Naive B cell (primary cell): ENCODE measurements around the gene SEMA4D. TPM values are rescaled to one million over a fixed set of nuclear protein-coding genes. Genes with fewer than 3 reads are reported as not detected.

Experiments used
- ATAC-seq, 2 donors: fragments of 150-1000 bp; cut with Tn5 transposase; 2 replicates each; pipeline ENCODE4 v1.10.0; 2021; ENCODE audit warnings: low read depth in 2 of 2, mild to moderate bottlenecking in 2 of 2, moderate library complexity in 2 of 2
- DNase-seq: peaks from one replicate; pipeline ENCODE4 v3.0.0; 2022
- H3K27ac Mint-ChIP-seq, 6 donors: one replicate each; pipeline ENCODE4 v1.8.0; 2020 to 2022; ENCODE audit warnings: mild to moderate bottlenecking in 6 of 6, mixed read lengths in 6 of 6, moderate library complexity in 5 of 6, inconsistent platforms in 2 of 6
- H3K27me3 Mint-ChIP-seq, 3 donors: one replicate each; pipeline ENCODE4 v1.8.0; 2021 to 2022; ENCODE audit warnings: mixed read lengths in 3 of 3, mild to moderate bottlenecking in 1 of 3
- H3K36me3 Mint-ChIP-seq, 2 donors: one replicate each; pipeline ENCODE4 v1.8.0; 2020 to 2022; ENCODE audit warnings: mixed read lengths in 2 of 2, inconsistent platforms in 1 of 2, mild to moderate bottlenecking in 1 of 2
- H3K4me1 Mint-ChIP-seq, 3 donors: one replicate each; pipeline ENCODE4 v1.8.0; 2020 to 2022; ENCODE audit warnings: mixed read lengths in 3 of 3, inconsistent platforms in 1 of 3, mild to moderate bottlenecking in 1 of 3, moderate library complexity in 1 of 3
- H3K4me3 Mint-ChIP-seq, 8 donors: one replicate each; pipeline ENCODE4 v1.8.0; 2020 to 2022; ENCODE audit warnings: mild to moderate bottlenecking in 8 of 8, mixed read lengths in 8 of 8, moderate library complexity in 8 of 8, inconsistent platforms in 2 of 8
- H3K9me3 Mint-ChIP-seq, 7 donors: one replicate each; pipeline ENCODE4 v1.8.0; 2020 to 2022; ENCODE audit warnings: mixed read lengths in 7 of 7, mild to moderate bottlenecking in 5 of 7, inconsistent platforms in 2 of 7, moderate library complexity in 1 of 7
- polyA plus RNA-seq, 6 donors: library from polyadenylated mRNA; unstranded; fragments of 300-500 nt; fragmentation: Illumina TruSeq; gene quantifications; one replicate each; pipeline ENCODE4 v1.2.3, GENCODE V29; 2021; ENCODE audit warnings: low read depth in 6 of 6

The SEMA4D gene
- polyA plus RNA-seq, 6 donors from 2014 or later, result 13.4 to 38.2 (median 21.5) TPM

DNA sequence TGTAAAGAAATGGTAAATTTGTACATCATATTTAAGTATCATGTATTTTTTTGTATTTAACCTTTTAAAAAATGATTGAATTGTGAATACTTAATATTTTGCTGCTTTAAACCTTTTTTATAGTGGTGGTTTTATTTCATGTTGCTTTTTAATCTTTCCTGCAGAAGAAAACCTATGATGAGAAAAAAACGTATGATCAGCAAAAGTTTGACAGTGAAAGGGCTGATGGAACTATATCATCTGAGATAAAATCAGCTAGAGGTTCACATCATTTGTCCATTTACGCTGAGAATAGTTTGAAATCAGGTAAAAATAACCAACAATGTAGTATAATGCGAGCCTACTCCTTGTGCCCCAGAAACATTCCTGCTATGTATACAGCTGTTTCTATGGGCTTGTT lies 172.2 kb downstream of the SEMA4D start:
- Mint-ChIP-seq H3K4me3 (no peak overlapping the region), H3K27me3 (no peaks in the 10 kb centered on the region), H3K4me1 (peaks cover 31 to 39% (median 33%) of the 10 kb centered on the region in 3 donors), H3K9me3 (no peaks in the 10 kb centered on the region), H3K27ac (no peak overlapping the region), H3K36me3 (peaks cover 0 to 13% of the 10 kb centered on the region in 2 donors)
- DNase-seq, result no peak
- ATAC-seq, result no peak

DNA sequence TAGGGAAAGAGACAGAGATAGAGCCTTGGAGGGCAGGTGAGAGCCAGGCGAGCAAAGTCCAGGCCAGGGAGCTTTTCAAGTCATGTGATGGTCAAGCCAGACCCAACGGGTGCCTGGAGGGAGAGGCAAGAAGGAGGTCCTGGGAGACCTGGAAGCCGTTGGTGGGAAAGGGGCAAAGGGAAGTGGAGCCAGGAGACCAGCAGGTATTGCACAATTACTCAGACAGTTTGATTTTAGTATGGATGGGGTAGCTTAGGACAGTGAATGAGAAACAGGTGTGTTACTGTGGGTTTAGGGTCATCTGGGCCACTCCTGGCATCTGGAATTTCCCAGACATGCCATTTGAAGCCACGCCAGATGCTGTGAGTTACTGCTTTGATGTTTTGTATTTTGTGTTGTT lies 174.5 kb downstream of the SEMA4D start:
- Mint-ChIP-seq H3K27me3 (no peaks in the 10 kb centered on the region), H3K9me3 (no peaks in the 10 kb centered on the region), H3K4me1 (peaks cover 31 to 57% (median 41%) of the 10 kb centered on the region in 3 donors), H3K27ac (peak overlapping the region in 4 of 6 donors; percentile 1 to 88 (median 24)), H3K4me3 (peak overlapping the region in 1 of 8 donors; percentile 21), H3K36me3 (peaks cover 0 to 5% of the 10 kb centered on the region in 2 donors)
- DNase-seq (no peak), ATAC-seq (no peak)

DNA sequence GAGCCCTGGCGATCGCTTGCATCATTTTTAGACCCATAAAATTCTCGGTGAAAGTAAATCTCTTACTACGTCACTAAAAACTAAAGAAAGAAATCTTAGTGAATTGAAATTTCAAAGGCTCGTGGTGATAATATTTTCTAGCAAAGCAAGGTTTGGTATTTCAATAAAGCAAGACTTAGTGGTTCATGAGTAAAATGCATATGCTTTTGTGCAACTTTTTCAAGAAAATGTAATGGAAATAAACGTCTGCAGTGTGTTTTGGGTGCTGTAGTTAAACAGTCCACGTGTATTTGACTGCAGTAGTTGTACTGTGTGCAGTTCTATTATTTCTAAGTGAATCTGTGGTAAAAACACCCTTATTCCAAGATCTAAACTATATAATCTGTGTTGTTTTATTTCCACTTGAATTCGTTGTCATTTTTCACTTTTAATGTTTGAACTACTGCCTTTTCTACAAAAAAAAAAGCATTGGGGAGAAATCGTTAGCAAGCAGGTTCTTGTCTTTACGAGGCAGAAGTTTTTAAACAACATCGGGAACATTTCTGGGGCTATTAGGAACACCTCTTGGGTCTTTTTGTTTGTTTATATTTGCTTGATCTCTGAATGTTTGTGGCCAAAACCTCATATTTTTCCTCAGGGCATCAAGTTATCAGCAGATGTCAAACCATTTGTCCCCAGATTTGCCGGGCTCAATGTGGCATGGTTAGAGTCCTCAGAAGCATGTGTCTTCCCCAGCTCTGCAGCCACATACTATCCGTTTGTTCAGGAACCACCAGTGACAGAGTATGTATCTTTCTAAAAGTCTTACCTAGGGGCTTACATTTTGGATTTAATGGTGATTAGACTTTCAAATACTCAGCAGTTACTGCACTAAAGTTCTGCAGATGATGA lies 178.7 kb downstream of the SEMA4D start:
- H3K4me3 Mint-ChIP-seq, result peak overlapping the region; percentile 90 to 97 (median 94)
- ATAC-seq, result no peak
- H3K27ac Mint-ChIP-seq, result peak overlapping the region; percentile 98 to 100 (median 100)
- DNase-seq, result no peak
- peaks cover 27 to 61% (median 40%) of the 10 kb centered on the region in 3 donors for H3K4me1 Mint-ChIP-seq
- H3K27me3 Mint-ChIP-seq, result no peaks in the 10 kb centered on the region
- no peaks in the 10 kb centered on the region for H3K9me3 Mint-ChIP-seq
- H3K36me3 Mint-ChIP-seq, result peaks cover 8 to 9% of the 10 kb centered on the region in 2 donors

DNA sequence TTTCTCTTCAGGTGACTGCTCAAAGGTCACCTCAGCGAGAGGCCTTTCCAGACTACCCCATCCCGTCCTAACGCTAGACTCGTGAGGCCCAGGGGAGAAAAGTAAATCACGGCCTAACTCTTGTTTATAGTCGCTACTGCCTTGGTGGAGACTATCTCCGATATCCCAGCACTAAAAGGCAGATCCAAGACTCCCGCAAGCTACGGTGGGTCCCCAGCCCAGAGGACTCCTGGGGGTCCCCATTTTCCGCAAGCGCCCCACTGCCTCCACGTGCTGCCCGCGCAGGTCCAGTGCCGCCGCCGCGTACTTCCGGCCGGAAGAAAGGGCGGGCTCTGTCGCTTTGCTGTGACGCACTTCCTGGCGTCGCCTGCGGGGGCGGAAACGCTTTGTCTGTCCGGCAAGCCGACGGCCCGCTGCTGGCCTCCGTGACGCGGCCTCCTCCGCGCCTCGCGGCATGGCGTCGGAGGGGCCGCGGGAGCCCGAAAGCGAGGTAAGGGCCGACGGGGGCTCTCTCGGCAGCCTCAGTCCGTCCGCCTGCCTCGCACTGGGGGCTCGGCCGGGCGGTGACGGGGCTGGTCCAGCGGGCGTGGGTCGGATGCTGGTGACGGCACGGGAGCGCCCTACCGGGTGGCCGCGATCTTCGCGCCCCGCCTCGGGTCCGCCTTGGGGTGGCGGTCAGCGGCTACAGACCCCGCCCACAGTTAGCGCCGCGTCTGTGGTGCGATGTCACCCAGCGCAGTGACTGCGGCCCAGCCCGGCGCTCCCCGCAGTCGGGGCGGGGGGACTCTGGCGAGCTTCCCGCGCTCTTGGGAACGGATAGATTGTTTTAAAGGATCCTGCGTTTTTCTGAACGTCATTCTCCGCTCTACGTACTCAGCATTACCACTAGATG lies 179.5 kb downstream of the SEMA4D start, which contains the start of gene SECISBP2:
SECISBP2 (plus strand) TSS at position 378 of the 892 bp plus-strand sequence; CDS start at position 455, 77 bp downstream.
- DNase-seq, result peak; percentile 95
- Mint-ChIP-seq H3K27me3 (no peaks in the 10 kb centered on the region), H3K36me3 (peaks cover 8 to 9% of the 10 kb centered on the region in 2 donors), H3K9me3 (no peaks in the 10 kb centered on the region), H3K4me1 (peaks cover 18 to 56% (median 40%) of the 10 kb centered on the region in 3 donors), H3K4me3 (peak within 1 kb of the TSS; percentile 90 to 97 (median 94)), H3K27ac (peak within 1 kb of the TSS; percentile 98 to 100 (median 100))
- ATAC-seq, result peak; percentile 82 to 87

DNA sequence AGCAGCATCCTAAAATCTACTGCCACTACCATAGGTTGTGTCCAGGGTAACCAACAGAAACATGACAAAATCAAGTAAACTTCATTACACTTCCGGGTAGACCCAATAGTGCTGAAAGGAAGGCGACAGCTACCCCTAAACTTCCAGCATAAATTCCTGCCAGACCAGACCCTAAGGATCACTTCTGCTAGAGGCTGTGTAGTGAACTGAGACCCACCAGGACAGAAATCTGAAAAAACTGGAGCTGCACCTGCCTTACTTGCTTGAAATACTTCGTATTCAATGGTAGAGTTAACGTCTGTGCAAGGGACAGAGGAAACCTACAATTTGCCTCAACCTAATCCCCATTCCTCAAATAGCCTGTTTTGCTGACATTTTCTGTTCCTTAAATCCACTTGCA lies 180.6 kb downstream of the SEMA4D start:
- no peaks in the 10 kb centered on the region for H3K27me3 Mint-ChIP-seq
- H3K4me3 Mint-ChIP-seq, result peak overlapping the region; percentile 22 to 97 (median 92)
- peak overlapping the region; percentile 98 to 100 (median 100) for H3K27ac Mint-ChIP-seq
- no peak for ATAC-seq
- H3K36me3 Mint-ChIP-seq, result peaks cover 8 to 9% of the 10 kb centered on the region in 2 donors
- peaks cover 11 to 52% (median 35%) of the 10 kb centered on the region in 3 donors for H3K4me1 Mint-ChIP-seq
- H3K9me3 Mint-ChIP-seq, result no peaks in the 10 kb centered on the region
- no peak for DNase-seq

DNA sequence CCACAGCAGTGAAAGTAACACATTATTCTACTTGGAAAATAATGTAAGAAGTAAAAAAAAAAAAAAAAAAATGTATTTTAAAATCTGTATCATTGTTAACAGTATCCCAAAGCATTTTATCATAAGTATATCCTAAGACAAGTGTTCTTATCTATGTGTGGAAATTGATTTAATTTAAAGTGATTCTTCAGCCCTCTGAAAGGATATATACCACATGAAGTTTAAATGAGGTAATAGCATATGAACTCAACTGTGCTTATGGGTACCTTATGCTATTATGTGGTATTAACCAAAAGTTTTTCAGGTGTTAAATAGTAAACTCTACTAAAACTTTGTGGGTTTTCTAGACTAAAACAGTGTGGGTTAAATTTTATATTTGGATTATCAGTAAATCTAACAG lies 182.4 kb downstream of the SEMA4D start:
- Mint-ChIP-seq H3K4me3 (peak overlapping the region in 1 of 8 donors; percentile 14), H3K27ac (no peak overlapping the region), H3K4me1 (peaks cover 11 to 40% (median 37%) of the 10 kb centered on the region in 3 donors), H3K36me3 (peaks cover 4 to 8% of the 10 kb centered on the region in 2 donors), H3K27me3 (no peaks in the 10 kb centered on the region), H3K9me3 (no peaks in the 10 kb centered on the region)
- ATAC-seq, result no peak
- no peak for DNase-seq

DNA sequence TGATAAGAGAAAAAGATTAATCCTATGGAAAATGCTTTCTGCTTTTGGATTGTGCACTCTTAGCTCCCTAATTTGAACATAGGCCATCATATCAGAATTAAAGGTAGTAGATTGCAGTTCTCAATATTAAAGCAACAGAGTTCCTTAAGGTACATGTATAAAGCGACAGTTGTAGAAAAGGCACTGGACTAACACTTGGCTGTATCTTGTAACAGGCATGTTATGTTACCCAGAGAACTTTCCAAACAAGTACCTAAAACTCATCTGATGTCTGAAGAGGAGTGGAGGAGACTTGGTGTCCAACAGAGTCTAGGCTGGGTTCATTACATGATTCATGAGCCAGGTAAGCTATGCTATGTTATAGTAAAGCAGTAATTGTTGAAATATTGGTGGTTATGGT lies 183.0 kb downstream of the SEMA4D start:
- no peaks in the 10 kb centered on the region for H3K9me3 Mint-ChIP-seq
- H3K36me3 Mint-ChIP-seq, result peaks cover 4 to 8% of the 10 kb centered on the region in 2 donors
- peaks cover 12 to 40% (median 39%) of the 10 kb centered on the region in 3 donors for H3K4me1 Mint-ChIP-seq
- DNase-seq (no peak), ATAC-seq (no peak)
- H3K27me3 Mint-ChIP-seq, result no peaks in the 10 kb centered on the region
- H3K4me3 Mint-ChIP-seq, result peak overlapping the region in 1 of 8 donors; percentile 90
- H3K27ac Mint-ChIP-seq, result peak overlapping the region in 1 of 6 donors; percentile 63

DNA sequence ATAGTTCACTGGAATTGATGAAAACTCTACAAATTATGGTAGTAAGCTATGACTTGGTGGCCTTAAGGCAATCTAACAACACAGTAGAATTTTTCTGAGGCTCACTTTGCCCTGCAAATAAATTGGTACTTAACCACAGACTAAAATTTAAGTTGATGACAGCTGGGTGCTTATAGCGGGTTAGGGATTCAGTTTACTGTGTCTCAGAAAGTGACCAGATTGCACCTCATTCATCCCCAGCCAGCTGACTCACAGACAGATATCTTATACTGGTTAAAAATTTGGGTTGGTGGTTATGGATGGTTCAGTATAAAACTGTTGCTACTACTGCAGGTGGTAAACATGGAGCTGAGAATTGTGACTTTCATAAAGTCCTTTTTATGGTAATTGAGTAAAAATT lies 184.1 kb downstream of the SEMA4D start:
- Mint-ChIP-seq H3K27me3 (no peaks in the 10 kb centered on the region), H3K27ac (no peak overlapping the region), H3K9me3 (no peaks in the 10 kb centered on the region), H3K4me1 (peaks cover 12 to 37% (median 36%) of the 10 kb centered on the region in 3 donors), H3K36me3 (peaks cover 4 to 8% of the 10 kb centered on the region in 2 donors), H3K4me3 (peak overlapping the region in 1 of 8 donors; percentile 90)
- DNase-seq (no peak), ATAC-seq (no peak)

DNA sequence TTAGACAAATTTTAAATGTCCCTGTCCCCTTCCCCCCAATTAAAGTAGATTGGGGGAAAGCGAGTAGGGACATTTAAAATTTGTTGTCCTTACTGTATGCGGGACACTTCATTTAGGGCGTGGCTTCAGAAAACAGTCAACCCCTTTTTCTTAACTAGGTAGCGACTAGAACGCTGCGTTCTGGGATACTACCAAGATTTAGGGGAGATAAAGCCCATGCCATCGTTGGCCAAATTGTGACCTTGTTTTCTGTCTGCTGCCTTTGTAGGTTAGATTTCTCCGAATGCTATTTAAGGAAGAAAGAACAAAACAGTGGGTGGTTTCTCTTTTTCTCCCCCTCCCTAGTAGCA lies 185.7 kb downstream of the SEMA4D start:
- DNase-seq, result no peak

DNA sequence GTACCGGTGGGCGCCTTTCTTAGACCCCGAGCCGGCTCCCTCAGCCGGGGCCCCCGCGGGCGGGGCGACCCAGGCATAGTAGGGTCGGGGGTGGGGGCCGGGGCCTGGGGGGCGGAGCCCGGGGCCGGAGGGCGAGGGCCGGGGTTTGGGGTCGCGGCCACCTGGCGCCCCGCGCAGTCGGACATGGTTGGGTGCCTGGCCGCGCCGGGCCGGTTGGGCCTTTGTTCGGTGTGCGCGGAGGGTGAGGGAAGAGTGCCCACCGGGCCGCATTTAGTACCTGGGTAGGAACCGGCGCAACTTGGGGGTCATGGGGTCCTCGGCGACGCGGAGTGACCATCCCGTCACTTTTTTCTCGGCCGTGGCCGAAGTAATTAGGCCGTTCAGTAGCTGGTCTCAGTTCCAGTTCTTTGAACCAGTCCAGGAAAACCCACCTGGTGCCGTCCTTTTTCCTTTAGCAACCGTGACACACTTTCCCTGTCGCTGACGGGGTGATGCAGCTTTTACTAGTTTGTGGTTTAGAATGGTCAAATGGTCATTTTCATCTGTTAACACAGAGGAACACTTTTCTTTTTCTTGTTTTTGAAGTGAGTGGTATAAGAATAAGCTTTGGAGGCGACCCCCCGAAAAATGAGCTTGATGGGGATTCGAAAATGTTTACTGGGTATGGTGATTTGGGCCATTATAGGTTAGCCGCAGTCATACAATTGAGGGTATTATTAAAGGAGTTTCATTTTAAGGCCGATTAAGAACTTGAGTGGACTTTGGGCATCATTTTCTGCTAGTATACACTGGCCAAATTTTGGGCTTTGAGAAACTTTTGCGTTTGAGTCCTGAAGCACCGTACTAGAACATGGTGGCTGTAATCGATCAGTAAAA lies 186.3 kb downstream of the SEMA4D start:
- H3K9me3 Mint-ChIP-seq, result no peaks in the 10 kb centered on the region
- no peak for DNase-seq
- peak overlapping the region; percentile 85 to 97 (median 96) for H3K4me3 Mint-ChIP-seq
- H3K4me1 Mint-ChIP-seq, result peaks cover 13 to 32% (median 29%) of the 10 kb centered on the region in 3 donors
- H3K36me3 Mint-ChIP-seq, result peaks cover 0 to 2% of the 10 kb centered on the region in 2 donors
- no peak for ATAC-seq
- H3K27ac Mint-ChIP-seq, result peak overlapping the region; percentile 81 to 100 (median 100)
- H3K27me3 Mint-ChIP-seq, result no peaks in the 10 kb centered on the region

More for the DNA sequence above, 185.7 kb downstream of the SEMA4D start:
- H3K36me3 Mint-ChIP-seq, result peaks cover 0 to 4% of the 10 kb centered on the region in 2 donors
- peak overlapping the region; percentile 64 to 96 (median 96) for H3K4me3 Mint-ChIP-seq
- peaks cover 11 to 32% (median 31%) of the 10 kb centered on the region in 3 donors for H3K4me1 Mint-ChIP-seq
- H3K27ac Mint-ChIP-seq, result peak overlapping the region in 3 of 6 donors; percentile 81 to 92 (median 89)
- H3K9me3 Mint-ChIP-seq, result no peaks in the 10 kb centered on the region
- no peak for ATAC-seq
- H3K27me3 Mint-ChIP-seq, result no peaks in the 10 kb centered on the region
